PFSK-1 (cell line): ENCODE measurements around the gene MSH3.

Experiments used
- FOXP2 ChIP-seq: optimal IDR thresholded peaks from 2 replicates; pipeline ENCODE3; 2011; ENCODE audit warnings: borderline replicate concordance, control low read depth, inconsistent platforms; ENCODE audit not compliant: insufficient read depth; ENCODE audit errors: extremely low read length, extremely low read depth
- POLR2AphosphoS5 ChIP-seq: IDR thresholded peaks from 2 replicates; pipeline ENCODE4 v1.6.1; 2012; ENCODE audit warnings: low read depth, mild to moderate bottlenecking, control low read depth, low read length, moderate library complexity
- REST ChIP-seq, 2 experiments: IDR thresholded peaks; 2 replicates each; pipeline versions ENCODE4 v1.6.1 to v1.8.0; 2011 to 2012; ENCODE audit warnings: low read depth in 2 of 2, low read length in 2 of 2, control low read depth in 1 of 2, inconsistent platforms in 1 of 2, mild to moderate bottlenecking in 1 of 2, moderate library complexity in 1 of 2; ENCODE audit not compliant: insufficient read depth in 1 of 2
- SIN3A ChIP-seq: IDR thresholded peaks from 2 replicates; pipeline ENCODE4 v1.6.1; 2012; ENCODE audit warnings: mild to moderate bottlenecking, low read length, moderate library complexity, borderline replicate concordance; ENCODE audit not compliant: insufficient read depth
- TAF1 ChIP-seq: IDR thresholded peaks from 2 replicates; pipeline ENCODE4 v1.6.1; 2012; ENCODE audit warnings: low read length, control low read depth, borderline replicate concordance; ENCODE audit not compliant: insufficient read depth

DNA sequence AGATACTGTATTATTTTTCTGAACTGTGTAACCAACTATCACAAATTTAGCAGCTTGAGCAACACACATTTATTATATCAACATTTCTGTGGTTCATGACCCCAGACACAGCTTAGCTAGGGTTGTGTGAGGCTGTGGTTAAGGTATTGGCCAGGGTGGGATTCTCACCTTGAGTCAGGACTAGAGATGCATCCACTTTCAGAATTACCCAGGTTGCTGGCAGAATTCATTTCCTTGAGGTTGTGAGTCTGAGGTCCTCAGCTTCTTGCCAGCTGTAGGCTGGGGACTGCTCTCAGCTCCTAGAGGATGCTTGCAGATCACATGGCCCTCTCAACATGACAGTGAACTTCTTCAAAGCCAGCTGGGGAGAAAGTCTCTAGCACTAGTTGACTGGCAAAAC, 183.2 kb downstream of the MSH3 start:
- TF ChIP-seq POLR2AphosphoS5, result no peak
- no peak for TF ChIP-seq TAF1
- TF ChIP-seq REST (IDR thresholded peaks at IDR 0.05; ENCODE audit: insufficient read depth in 1 of 2, low read depth in 2 of 2, low read length in 2 of 2), result no peak
- no peak for TF ChIP-seq SIN3A
- TF ChIP-seq FOXP2, result no peak
